Measurements from ENCODE around the gene SYT7.

DNA sequence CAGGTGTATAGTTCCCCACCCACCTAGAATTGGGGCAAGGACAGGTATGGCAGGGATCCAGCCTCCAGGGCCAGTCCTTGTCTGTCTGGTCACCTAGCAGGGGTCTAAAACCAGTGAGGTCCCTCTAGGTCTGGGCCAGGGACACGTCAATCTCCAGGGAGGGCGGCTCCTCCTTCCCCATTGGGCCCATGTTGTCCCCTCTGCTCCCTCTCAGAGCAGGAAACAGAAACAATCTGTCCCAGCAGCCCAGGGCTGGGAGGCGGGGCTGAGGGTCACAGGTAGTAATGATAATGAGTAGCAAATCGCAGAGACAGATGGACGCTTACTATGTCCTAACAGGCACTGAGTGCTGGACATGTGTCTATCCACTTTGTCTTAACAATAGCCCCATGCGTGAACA lies 22.8 kb upstream of the SYT7 start:
- TF ChIP-seq, protein P1, sequence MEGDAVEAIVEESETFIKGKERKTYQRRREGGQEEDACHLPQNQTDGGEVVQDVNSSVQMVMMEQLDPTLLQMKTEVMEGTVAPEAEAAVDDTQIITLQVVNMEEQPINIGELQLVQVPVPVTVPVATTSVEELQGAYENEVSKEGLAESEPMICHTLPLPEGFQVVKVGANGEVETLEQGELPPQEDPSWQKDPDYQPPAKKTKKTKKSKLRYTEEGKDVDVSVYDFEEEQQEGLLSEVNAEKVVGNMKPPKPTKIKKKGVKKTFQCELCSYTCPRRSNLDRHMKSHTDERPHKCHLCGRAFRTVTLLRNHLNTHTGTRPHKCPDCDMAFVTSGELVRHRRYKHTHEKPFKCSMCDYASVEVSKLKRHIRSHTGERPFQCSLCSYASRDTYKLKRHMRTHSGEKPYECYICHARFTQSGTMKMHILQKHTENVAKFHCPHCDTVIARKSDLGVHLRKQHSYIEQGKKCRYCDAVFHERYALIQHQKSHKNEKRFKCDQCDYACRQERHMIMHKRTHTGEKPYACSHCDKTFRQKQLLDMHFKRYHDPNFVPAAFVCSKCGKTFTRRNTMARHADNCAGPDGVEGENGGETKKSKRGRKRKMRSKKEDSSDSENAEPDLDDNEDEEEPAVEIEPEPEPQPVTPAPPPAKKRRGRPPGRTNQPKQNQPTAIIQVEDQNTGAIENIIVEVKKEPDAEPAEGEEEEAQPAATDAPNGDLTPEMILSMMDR (IDR thresholded peaks at IDR 0.05) = no peak
- no peak for TF ChIP-seq POLR2A (IDR thresholded peaks at IDR 0.05)
